HepG2 (cell line): Measurements from ENCODE around the gene TYW1B. TPM values are rescaled to one million over a fixed set of nuclear protein-coding genes. Genes with fewer than 3 reads are reported as not detected.
A peak's percentile ranks its signal among the peaks of the same experiment; 100 is the strongest.
"Not testable (repeated sequence)": the region's sequence is repeated elsewhere in the genome, so short reads cannot be mapped to it uniquely, and the experiment has no call there.

Experiments used
- DMAP1 ChIP-seq: IDR thresholded peaks from 2 replicates; pipeline ENCODE4 v1.6.1; 2016
- ELF1 ChIP-seq: sonication (generic); formaldehyde crosslinking; IDR thresholded peaks from 2 replicates; pipeline ENCODE4 v1.4.0; 2020; ENCODE audit warnings: missing genetic modification reagents
- GLI4 ChIP-seq: sonication (generic); formaldehyde crosslinking; IDR thresholded peaks from 2 replicates; pipeline ENCODE4 v1.5.1; 2020; ENCODE audit warnings: missing genetic modification reagents, mild to moderate bottlenecking, moderate library complexity, borderline replicate concordance
- HCFC1 ChIP-seq: fragments of 150-350 bp; IDR thresholded peaks from 2 replicates; pipeline ENCODE4 v1.6.1; 2014; ENCODE audit warnings: low read depth, low read length
- HOXA5 ChIP-seq: sonication (generic); formaldehyde crosslinking; IDR thresholded peaks from 2 replicates; pipeline ENCODE4 v1.4.0; 2020; ENCODE audit warnings: missing genetic modification reagents
- KLF16 ChIP-seq, 2 experiments: sonication (generic) in 1 of 2; formaldehyde crosslinking in 1 of 2; IDR thresholded peaks; 2 replicates each; pipeline versions ENCODE4 v1.6.1 to v1.8.0; 2016 to 2023; ENCODE audit warnings: missing genetic modification reagents in 2 of 2, missing compliant biosample characterization in 1 of 2
- MIER3 ChIP-seq: IDR thresholded peaks from 2 replicates; pipeline ENCODE4 v1.6.1; 2016; ENCODE audit warnings: missing compliant biosample characterization, borderline replicate concordance
- POLR2AphosphoS5 ChIP-seq: IDR thresholded peaks from 2 replicates; pipeline ENCODE4 v1.6.1; 2012; ENCODE audit warnings: low read depth, low read length
- SRY ChIP-seq: sonication (generic); formaldehyde crosslinking; IDR thresholded peaks from 2 replicates; pipeline ENCODE4 v1.8.0; 2022; ENCODE audit warnings: mild to moderate bottlenecking, missing genetic modification reagents
- YY1 ChIP-seq: IDR thresholded peaks from 2 replicates; pipeline ENCODE4 v1.6.1; 2011; ENCODE audit warnings: low read length, low read depth, moderate library complexity, mild to moderate bottlenecking; ENCODE audit not compliant: insufficient read depth, insufficient replicate concordance
- ZBTB25 ChIP-seq: IDR thresholded peaks from 2 replicates; pipeline ENCODE4 v1.6.1; 2018; ENCODE audit warnings: missing genetic modification reagents
- ZFX ChIP-seq: sonication (generic); formaldehyde crosslinking; IDR thresholded peaks from 2 replicates; pipeline ENCODE4 v1.4.0; 2020; ENCODE audit warnings: mild to moderate bottlenecking, low read depth, missing genetic modification reagents, moderate library complexity
- ZNF274 ChIP-seq: sonication (generic); formaldehyde crosslinking; IDR thresholded peaks from 2 replicates; pipeline ENCODE4 v1.5.1; 2020; ENCODE audit warnings: mild to moderate bottlenecking, missing genetic modification reagents
- ZNF547 ChIP-seq: sonication (generic); formaldehyde crosslinking; IDR thresholded peaks from 2 replicates; pipeline ENCODE4 v1.5.1; 2020; ENCODE audit warnings: mild to moderate bottlenecking, missing genetic modification reagents
- ZNF619 ChIP-seq: sonication (generic); formaldehyde crosslinking; IDR thresholded peaks from 2 replicates; pipeline ENCODE4 v1.4.0; 2020; ENCODE audit warnings: mild to moderate bottlenecking, missing genetic modification reagents
- ZNF761 ChIP-seq: sonication (generic); formaldehyde crosslinking; conservative IDR thresholded peaks from 2 replicates; pipeline ENCODE4 v1.4.0; 2020; ENCODE audit warnings: mild to moderate bottlenecking, missing genetic modification reagents
- polyA plus RNA-seq, 8 experiments: library from polyadenylated mRNA; depleted of rRNA in 3 of 8; stranded (reverse) in 7 of 8; unstranded in 1 of 8; fragments of >200 nt; fragmentation: Illumina TruSeq in 4 of 8; extraction: Trizol in 4 of 8; gene quantifications; 2 replicates each; pipeline versions ENCODE4 v1.2.1 to v1.2.3, GENCODE V29; 2011 to 2016; ENCODE audit warnings: low read depth in 4 of 8, missing spikeins in 1 of 8, mixed read lengths in 1 of 8; ENCODE audit not compliant: insufficient read depth in 1 of 8
- total RNA-seq, 5 experiments: library from RNA; depleted of rRNA; stranded (reverse); fragments of >200 nt; fragmentation: Illumina TruSeq; extraction: Trizol; gene quantifications; 2 replicates each; pipeline ENCODE4 v1.2.3, GENCODE V29; 2016; ENCODE audit warnings: low read depth in 1 of 5
- TF ChIP-seq, protein P1 (sequence below): sonication (generic); formaldehyde crosslinking; IDR thresholded peaks from 2 replicates; pipeline ENCODE4 v1.5.1; 2020; ENCODE audit warnings: mild to moderate bottlenecking, moderate library complexity, missing genetic modification reagents
- TF ChIP-seq, protein P2 (sequence below), 2 experiments: fragments of 450-650 bp in 1 of 2; sonication (generic) in 1 of 2; formaldehyde crosslinking in 1 of 2; IDR thresholded peaks; 2 replicates each; pipeline versions ENCODE4 v1.6.1 to v1.8.0; 2016 to 2022; ENCODE audit warnings: antibody characterized with exemption in 1 of 2, mild to moderate bottlenecking in 1 of 2, missing genetic modification reagents in 1 of 2

Gene TYW1B
- total and polyA plus RNA-seq, 2 of the 13 experiments (the other 11 are each of a cell fraction or from before 2014, with no cell fraction given), result 2.0 to 5.5 TPM

GRCh38 chr7:72829291-72829686 lies 1.3 kb upstream of the TYW1B start (continued):
- TF ChIP-seq ZNF547, result 0 out of 2 replicates have a peak, but pooled peaks have one; percentile 37
- TF ChIP-seq ZBTB25 (CRISPR knock-in tag), result 0 out of 2 replicates have a peak, but pooled peaks have one; percentile 35
- TF ChIP-seq KLF16 (CRISPR knock-in tag; IDR thresholded peaks at IDR 0.05), result peak in 1 of 2 experiments; percentile 32; a peak in 1 of 4 replicates
- 0 out of 2 replicates have a peak, but pooled peaks have one; percentile 53 for TF ChIP-seq SRY
- peak; percentile 71; the same call in 1 of the 2 replicates for TF ChIP-seq ZFX (CRISPR knock-in tag)
- peak; percentile 90 for TF ChIP-seq YY1
- TF ChIP-seq GLI4 (CRISPR knock-in tag), result peak; percentile 77; the same call in 1 of the 2 replicates
- TF ChIP-seq, protein P1, sequence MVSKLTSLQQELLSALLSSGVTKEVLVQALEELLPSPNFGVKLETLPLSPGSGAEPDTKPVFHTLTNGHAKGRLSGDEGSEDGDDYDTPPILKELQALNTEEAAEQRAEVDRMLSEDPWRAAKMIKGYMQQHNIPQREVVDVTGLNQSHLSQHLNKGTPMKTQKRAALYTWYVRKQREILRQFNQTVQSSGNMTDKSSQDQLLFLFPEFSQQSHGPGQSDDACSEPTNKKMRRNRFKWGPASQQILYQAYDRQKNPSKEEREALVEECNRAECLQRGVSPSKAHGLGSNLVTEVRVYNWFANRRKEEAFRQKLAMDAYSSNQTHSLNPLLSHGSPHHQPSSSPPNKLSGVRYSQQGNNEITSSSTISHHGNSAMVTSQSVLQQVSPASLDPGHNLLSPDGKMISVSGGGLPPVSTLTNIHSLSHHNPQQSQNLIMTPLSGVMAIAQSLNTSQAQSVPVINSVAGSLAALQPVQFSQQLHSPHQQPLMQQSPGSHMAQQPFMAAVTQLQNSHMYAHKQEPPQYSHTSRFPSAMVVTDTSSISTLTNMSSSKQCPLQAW (CRISPR knock-in tag), result peak; percentile 58
- TF ChIP-seq HCFC1, result peak; percentile 66
- peak; percentile 54; the same call in 1 of the 2 replicates for TF ChIP-seq HOXA5 (CRISPR knock-in tag)
- TF ChIP-seq DMAP1 (CRISPR knock-in tag), result peak; percentile 61; the same call in 1 of the 2 replicates
- peak; percentile 74 for TF ChIP-seq POLR2AphosphoS5
- TF ChIP-seq ZNF761 (CRISPR knock-in tag), result 0 out of 2 replicates have a peak, but pooled peaks have one; percentile 7
- TF ChIP-seq MIER3 (CRISPR knock-in tag), result 0 out of 2 replicates have a peak, but pooled peaks have one; percentile 31
- TF ChIP-seq ZNF619 (CRISPR knock-in tag), result 0 out of 2 replicates have a peak, but pooled peaks have one; percentile 23
- peak; percentile 79 for TF ChIP-seq ZNF274
- TF ChIP-seq ELF1 (CRISPR knock-in tag), result 0 out of 2 replicates have a peak, but pooled peaks have one; percentile 15
- TF ChIP-seq, protein P2, sequence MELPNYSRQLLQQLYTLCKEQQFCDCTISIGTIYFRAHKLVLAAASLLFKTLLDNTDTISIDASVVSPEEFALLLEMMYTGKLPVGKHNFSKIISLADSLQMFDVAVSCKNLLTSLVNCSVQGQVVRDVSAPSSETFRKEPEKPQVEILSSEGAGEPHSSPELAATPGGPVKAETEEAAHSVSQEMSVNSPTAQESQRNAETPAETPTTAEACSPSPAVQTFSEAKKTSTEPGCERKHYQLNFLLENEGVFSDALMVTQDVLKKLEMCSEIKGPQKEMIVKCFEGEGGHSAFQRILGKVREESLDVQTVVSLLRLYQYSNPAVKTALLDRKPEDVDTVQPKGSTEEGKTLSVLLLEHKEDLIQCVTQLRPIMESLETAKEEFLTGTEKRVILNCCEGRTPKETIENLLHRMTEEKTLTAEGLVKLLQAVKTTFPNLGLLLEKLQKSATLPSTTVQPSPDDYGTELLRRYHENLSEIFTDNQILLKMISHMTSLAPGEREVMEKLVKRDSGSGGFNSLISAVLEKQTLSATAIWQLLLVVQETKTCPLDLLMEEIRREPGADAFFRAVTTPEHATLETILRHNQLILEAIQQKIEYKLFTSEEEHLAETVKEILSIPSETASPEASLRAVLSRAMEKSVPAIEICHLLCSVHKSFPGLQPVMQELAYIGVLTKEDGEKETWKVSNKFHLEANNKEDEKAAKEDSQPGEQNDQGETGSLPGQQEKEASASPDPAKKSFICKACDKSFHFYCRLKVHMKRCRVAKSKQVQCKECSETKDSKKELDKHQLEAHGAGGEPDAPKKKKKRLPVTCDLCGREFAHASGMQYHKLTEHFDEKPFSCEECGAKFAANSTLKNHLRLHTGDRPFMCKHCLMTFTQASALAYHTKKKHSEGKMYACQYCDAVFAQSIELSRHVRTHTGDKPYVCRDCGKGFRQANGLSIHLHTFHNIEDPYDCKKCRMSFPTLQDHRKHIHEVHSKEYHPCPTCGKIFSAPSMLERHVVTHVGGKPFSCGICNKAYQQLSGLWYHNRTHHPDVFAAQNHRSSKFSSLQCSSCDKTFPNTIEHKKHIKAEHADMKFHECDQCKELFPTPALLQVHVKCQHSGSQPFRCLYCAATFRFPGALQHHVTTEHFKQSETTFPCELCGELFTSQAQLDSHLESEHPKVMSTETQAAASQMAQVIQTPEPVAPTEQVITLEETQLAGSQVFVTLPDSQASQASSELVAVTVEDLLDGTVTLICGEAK (IDR thresholded peaks at IDR 0.05), result peak; percentile 71; the same call in 1 of the 2 replicates
- TF ChIP-seq, protein P2 (CRISPR knock-in tag; IDR thresholded peaks at IDR 0.05), result not testable (repeated sequence)
